ENCODE results near the gene KLHL21.

DNA sequence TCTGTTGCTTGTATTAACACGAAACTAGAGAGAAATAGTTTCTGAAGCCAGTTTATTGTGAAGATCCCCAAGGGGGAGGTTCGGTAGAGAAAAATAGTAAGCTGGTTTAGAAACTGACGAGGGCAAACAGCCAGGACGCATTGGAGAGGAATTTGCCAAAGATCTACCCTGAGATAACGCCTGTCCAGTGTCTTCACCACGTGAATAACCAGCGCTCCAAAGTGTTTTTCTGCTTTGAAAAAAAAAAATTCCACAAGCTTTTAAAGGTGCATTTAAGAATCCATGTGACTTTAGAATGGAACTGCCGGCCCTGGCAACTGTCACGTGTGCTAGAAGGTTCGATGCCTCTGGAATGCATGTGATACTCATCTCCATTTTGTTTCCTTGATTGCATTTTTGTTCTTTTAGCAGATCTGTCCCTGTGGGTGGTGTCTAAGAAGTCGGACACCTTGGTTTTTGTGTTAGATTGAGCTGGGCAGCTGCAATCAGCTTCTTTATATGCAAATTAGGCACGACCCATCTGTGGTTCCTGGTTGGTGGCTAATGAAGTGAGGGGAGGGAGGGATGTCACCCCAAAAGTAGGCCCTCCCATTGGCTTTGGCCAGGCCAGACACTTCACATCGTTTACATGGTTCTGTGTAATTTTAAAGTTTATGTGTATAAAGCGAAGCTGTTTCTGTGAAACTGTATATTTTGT lies 20.7 kb upstream of the KLHL21 start:
- TF ChIP-seq, protein P1, sequence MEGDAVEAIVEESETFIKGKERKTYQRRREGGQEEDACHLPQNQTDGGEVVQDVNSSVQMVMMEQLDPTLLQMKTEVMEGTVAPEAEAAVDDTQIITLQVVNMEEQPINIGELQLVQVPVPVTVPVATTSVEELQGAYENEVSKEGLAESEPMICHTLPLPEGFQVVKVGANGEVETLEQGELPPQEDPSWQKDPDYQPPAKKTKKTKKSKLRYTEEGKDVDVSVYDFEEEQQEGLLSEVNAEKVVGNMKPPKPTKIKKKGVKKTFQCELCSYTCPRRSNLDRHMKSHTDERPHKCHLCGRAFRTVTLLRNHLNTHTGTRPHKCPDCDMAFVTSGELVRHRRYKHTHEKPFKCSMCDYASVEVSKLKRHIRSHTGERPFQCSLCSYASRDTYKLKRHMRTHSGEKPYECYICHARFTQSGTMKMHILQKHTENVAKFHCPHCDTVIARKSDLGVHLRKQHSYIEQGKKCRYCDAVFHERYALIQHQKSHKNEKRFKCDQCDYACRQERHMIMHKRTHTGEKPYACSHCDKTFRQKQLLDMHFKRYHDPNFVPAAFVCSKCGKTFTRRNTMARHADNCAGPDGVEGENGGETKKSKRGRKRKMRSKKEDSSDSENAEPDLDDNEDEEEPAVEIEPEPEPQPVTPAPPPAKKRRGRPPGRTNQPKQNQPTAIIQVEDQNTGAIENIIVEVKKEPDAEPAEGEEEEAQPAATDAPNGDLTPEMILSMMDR (IDR thresholded peaks at IDR 0.05): no peak
- TF ChIP-seq POLR2A (IDR thresholded peaks at IDR 0.05): no peak
